Vagina (tissue), 2 donors: Measurements from ENCODE around the gene ANKHD1. TPM values are rescaled to one million over a fixed set of nuclear protein-coding genes. Genes with fewer than 3 reads are reported as not detected.

Source experiments
- DNase-seq, 2 donors: peaks; one replicate each; pipeline ENCODE4 v3.0.0-alpha.2; 2017; ENCODE audit errors: extremely low spot score in 2 of 2
- H3K27ac ChIP-seq: fragments of 200-600 bp; sonication (generic); one replicate; pipeline ENCODE4 v1.5.1; 2019
- H3K27me3 ChIP-seq: fragments of 200-600 bp; sonication (generic); one replicate; pipeline ENCODE4 v1.5.1; 2019
- H3K36me3 ChIP-seq, 2 donors: fragments of 200-600 bp; sonication (generic); one replicate each; pipeline ENCODE4 v1.5.1; 2017 to 2019
- H3K4me1 ChIP-seq: fragments of 200-600 bp; sonication (generic); one replicate; pipeline ENCODE4 v1.5.1; 2019
- H3K4me3 ChIP-seq, 2 donors: fragments of 200-600 bp; sonication (generic); 1 replicate in 1 of 2; 2 replicates in 1 of 2; pipeline ENCODE4 v1.5.1; 2016 to 2019
- H3K9me3 ChIP-seq: fragments of 200-600 bp; sonication (generic); one replicate; pipeline ENCODE4 v1.5.1; 2019
- CTCF ChIP-seq, 3 experiments: fragments of 450-650 bp in 2 of 3; fragments of 200-600 bp in 1 of 3; sonication (generic) in 1 of 3; IDR thresholded peaks; one replicate each; pipeline ENCODE4 v1.5.1; 2017 to 2019; ENCODE audit warnings: antibody characterized with exemption in 3 of 3, mild to moderate bottlenecking in 2 of 3, moderate library complexity in 2 of 3
- POLR2A ChIP-seq, 2 donors: fragments of 450-650 bp; IDR thresholded peaks; one replicate each; pipeline ENCODE4 v1.6.1; 2017; ENCODE audit warnings: antibody characterized with exemption in 2 of 2, mild to moderate bottlenecking in 2 of 2, moderate library complexity in 2 of 2
- POLR2AphosphoS5 ChIP-seq, 2 donors: sonication (generic); formaldehyde crosslinking; IDR thresholded peaks; one replicate each; pipeline ENCODE4 v1.9.0; 2017; ENCODE audit warnings: antibody characterized with exemption in 2 of 2, mild to moderate bottlenecking in 2 of 2, low read depth in 1 of 2; ENCODE audit not compliant: insufficient read depth in 1 of 2
- intact Hi-C: fragments of 100-400 bp; cut with DNase I; formaldehyde crosslinking; loops from one replicate; pipeline ENCODE4 v1.15.1; 2023
- total RNA-seq: library from RNA; depleted of rRNA; stranded (reverse); fragments of >200 nt; gene quantifications from one replicate; pipeline ENCODE4 v1.2.3, GENCODE V29; 2016

The ANKHD1 gene
- total RNA-seq, 1 donor from 2014 or later: 140 TPM

- intact Hi-C loops: no loop called here
- Histone ChIP-seq H3K4me1 (no peaks in the 10 kb centered on the region), H3K27me3 (no peaks in the 10 kb centered on the region), H3K4me3 (no peak overlapping the region), H3K9me3 (no peaks in the 10 kb centered on the region), H3K36me3 (peaks cover 0 to 24% of the 10 kb centered on the region in 2 donors), H3K27ac (no peak overlapping the region)
- no peak for DNase-seq
- TF ChIP-seq POLR2AphosphoS5 (IDR thresholded peaks at IDR 0.05; ENCODE audit: insufficient read depth in 1 of 2, low read depth in 1 of 2) (no peak), POLR2A (IDR thresholded peaks at IDR 0.05) (no peak), CTCF (IDR thresholded peaks at IDR 0.05) (no peak)
These were observed 65.5 kb downstream of the ANKHD1 start for GRCh38 chr5:140466981-140467742.

GRCh38 chr5:140468188-140468587 lies 66.6 kb downstream of the ANKHD1 start:
- intact Hi-C loops: no loop called here
- no peak overlapping the region for H3K27ac ChIP-seq
- DNase-seq: no peak

GRCh38 chr5:140469259-140469658 lies 67.6 kb downstream of the ANKHD1 start:
- peaks cover 0 to 19% of the 10 kb centered on the region in 2 donors for H3K36me3 ChIP-seq

More at GRCh38 chr5:140468188-140468587, 66.6 kb downstream of the ANKHD1 start:
- H3K27me3 ChIP-seq: no peaks in the 10 kb centered on the region
- no peaks in the 10 kb centered on the region for H3K4me1 ChIP-seq
- H3K4me3 ChIP-seq: no peak overlapping the region
- TF ChIP-seq POLR2A (IDR thresholded peaks at IDR 0.05) (no peak), POLR2AphosphoS5 (IDR thresholded peaks at IDR 0.05; ENCODE audit: insufficient read depth in 1 of 2, low read depth in 1 of 2) (no peak), CTCF (IDR thresholded peaks at IDR 0.05) (no peak)
- H3K36me3 ChIP-seq: peaks cover 0 to 24% of the 10 kb centered on the region in 2 donors
- H3K9me3 ChIP-seq: no peaks in the 10 kb centered on the region

GRCh38 chr5:140480310-140481014 lies 78.8 kb downstream of the ANKHD1 start:
- H3K27me3 ChIP-seq: no peaks in the 10 kb centered on the region
- H3K27ac ChIP-seq: no peak overlapping the region
- intact Hi-C loops: no loop called here
- no peak for DNase-seq
- no peak overlapping the region for H3K4me3 ChIP-seq
- H3K36me3 ChIP-seq: peaks cover 0 to 19% of the 10 kb centered on the region in 2 donors
- H3K4me1 ChIP-seq: no peaks in the 10 kb centered on the region
- no peaks in the 10 kb centered on the region for H3K9me3 ChIP-seq
- no peak for TF ChIP-seq POLR2AphosphoS5 (IDR thresholded peaks at IDR 0.05; ENCODE audit: insufficient read depth in 1 of 2, low read depth in 1 of 2)
- no peak for TF ChIP-seq CTCF (IDR thresholded peaks at IDR 0.05)
- TF ChIP-seq POLR2A (IDR thresholded peaks at IDR 0.05): no peak

More at GRCh38 chr5:140469259-140469658, 67.6 kb downstream of the ANKHD1 start:
- no peak for TF ChIP-seq CTCF (IDR thresholded peaks at IDR 0.05)
- no peak for TF ChIP-seq POLR2AphosphoS5 (IDR thresholded peaks at IDR 0.05; ENCODE audit: insufficient read depth in 1 of 2, low read depth in 1 of 2)
- no peak for TF ChIP-seq POLR2A (IDR thresholded peaks at IDR 0.05)
- DNase-seq: no peak
- H3K4me3 ChIP-seq: no peak overlapping the region
- H3K27ac ChIP-seq: no peak overlapping the region
- H3K4me1 ChIP-seq: no peaks in the 10 kb centered on the region
- H3K9me3 ChIP-seq: no peaks in the 10 kb centered on the region
- H3K27me3 ChIP-seq: no peaks in the 10 kb centered on the region
- intact Hi-C loops: no loop called here
